DND-41 (cell line): ENCODE data around the gene CYP27B1.

Source experiments
- ATAC-seq: fragments of 200-7000 bp; cut with Tn5 transposase; 3 replicates; pipeline ENCODE4 v1.9.1; 2021; ENCODE audit warnings: low read depth; ENCODE audit not compliant: insufficient read depth
- DNase-seq: peaks from one replicate; pipeline ENCODE4 v3.0.0-alpha.2; 2020
- H2AFZ ChIP-seq: 2 replicates; pipeline ENCODE4 v1.6.0; 2012; ENCODE audit warnings: low read depth, low read length
- H3K27ac ChIP-seq: 2 replicates; pipeline ENCODE4 v1.5.1; 2012; ENCODE audit warnings: low read length, inconsistent platforms
- H3K27me3 ChIP-seq: fragments of 200-600 bp; sonication (generic); 2 replicates; pipeline ENCODE4 v1.6.0; 2012; ENCODE audit warnings: low read length, mild to moderate bottlenecking, inconsistent platforms; ENCODE audit not compliant: insufficient read depth, poor library complexity
- H3K36me3 ChIP-seq: 2 replicates; pipeline ENCODE4 v1.5.1; 2012; ENCODE audit warnings: low read length, inconsistent platforms; ENCODE audit not compliant: insufficient read depth
- H3K4me1 ChIP-seq: 2 replicates; pipeline ENCODE4 v1.5.1; 2012; ENCODE audit warnings: mild to moderate bottlenecking, low read length; ENCODE audit not compliant: insufficient read depth
- H3K4me2 ChIP-seq: 2 replicates; pipeline ENCODE4 v1.6.0; 2012; ENCODE audit warnings: mild to moderate bottlenecking, moderate library complexity, low read length, inconsistent platforms; ENCODE audit not compliant: insufficient read depth
- H3K4me3 ChIP-seq, 2 experiments: fragments of 200-600 bp in 1 of 2; shearing (Covaris generic) in 1 of 2; 2 replicates each; pipeline ENCODE4 v1.5.1; 2012 to 2016; ENCODE audit warnings: inconsistent platforms in 2 of 2, low read length in 2 of 2, mild to moderate bottlenecking in 2 of 2, low read depth in 1 of 2, moderate library complexity in 1 of 2
- H3K79me2 ChIP-seq: 2 replicates; pipeline ENCODE4 v1.6.0; 2012; ENCODE audit warnings: low read length, inconsistent platforms; ENCODE audit not compliant: insufficient read depth
- H3K9ac ChIP-seq: 2 replicates; pipeline ENCODE4 v1.6.0; 2012; ENCODE audit warnings: low read depth, mild to moderate bottlenecking, inconsistent platforms, low read length, moderate library complexity
- H3K9me3 ChIP-seq: 2 replicates; pipeline ENCODE4 v1.5.1; 2012; ENCODE audit warnings: low read length, moderate library complexity, mild to moderate bottlenecking, inconsistent platforms; ENCODE audit not compliant: insufficient read depth, severe bottlenecking
- H4K20me1 ChIP-seq: 2 replicates; pipeline ENCODE4 v1.6.0; 2012; ENCODE audit warnings: low read length; ENCODE audit not compliant: insufficient read depth
- CTCF ChIP-seq: IDR thresholded peaks from 2 replicates; pipeline ENCODE4 v1.5.1; 2012; ENCODE audit warnings: borderline replicate concordance, low read length, moderate library complexity, mild to moderate bottlenecking; ENCODE audit not compliant: poor library complexity, severe bottlenecking; ENCODE audit errors: extremely low read depth
- EZH2 ChIP-seq: IDR thresholded peaks from 3 replicates; pipeline ENCODE4 v1.6.1; 2012; ENCODE audit warnings: borderline replicate concordance, low read depth, mild to moderate bottlenecking, moderate library complexity, low read length, inconsistent platforms; ENCODE audit not compliant: severe bottlenecking

CYP27B1 gene

GRCh38 chr12:57737467-57738460 lies 29.1 kb downstream of the CYP27B1 start:
- Histone ChIP-seq H3K36me3 (peaks cover 30% of the 10 kb centered on the region), H2AFZ (no peak overlapping the region), H3K27ac (no peak overlapping the region), H3K79me2 (peaks cover 32% of the 10 kb centered on the region), H3K9ac (no peak overlapping the region), H3K4me3 (no peak overlapping the region), H3K4me2 (no peak overlapping the region), H3K4me1 (peaks cover 39% of the 10 kb centered on the region), H3K9me3 (no peaks in the 10 kb centered on the region), H3K27me3 (no peaks in the 10 kb centered on the region), H4K20me1 (peaks cover 21% of the 10 kb centered on the region)
- no peak for ATAC-seq
- DNase-seq: no peak
- TF ChIP-seq EZH2: no peak
- TF ChIP-seq CTCF: no peak

- TF ChIP-seq EZH2 (no peak), CTCF (no peak)
- DNase-seq (no peak), ATAC-seq (no peak)
- Histone ChIP-seq H2AFZ (no peak overlapping the region), H3K9me3 (no peaks in the 10 kb centered on the region), H3K27ac (no peak overlapping the region), H3K4me2 (no peak overlapping the region), H3K79me2 (peaks cover 32% of the 10 kb centered on the region), H3K4me1 (peaks cover 31% of the 10 kb centered on the region), H3K27me3 (no peaks in the 10 kb centered on the region), H3K9ac (no peak overlapping the region), H3K36me3 (peaks cover 39% of the 10 kb centered on the region), H3K4me3 (no peak overlapping the region), H4K20me1 (peaks cover 21% of the 10 kb centered on the region)
Observed at GRCh38 chr12:57736741-57737466, 30.0 kb downstream of the CYP27B1 start.

GRCh38 chr12:57735952-57736740 lies 30.7 kb downstream of the CYP27B1 start:
- DNase-seq (no peak), ATAC-seq (no peak)
- H3K4me1 ChIP-seq: peaks cover 23% of the 10 kb centered on the region
- H3K79me2 ChIP-seq: peaks cover 24% of the 10 kb centered on the region
- no peak overlapping the region for H3K27ac ChIP-seq
- peaks cover 47% of the 10 kb centered on the region for H3K36me3 ChIP-seq
- no peaks in the 10 kb centered on the region for H3K27me3 ChIP-seq
- no peaks in the 10 kb centered on the region for H3K9me3 ChIP-seq
- no peak overlapping the region for H3K4me3 ChIP-seq
- no peak overlapping the region for H2AFZ ChIP-seq
- H3K4me2 ChIP-seq: no peak overlapping the region
- H3K9ac ChIP-seq: no peak overlapping the region
- peaks cover 21% of the 10 kb centered on the region for H4K20me1 ChIP-seq
- no peak for TF ChIP-seq EZH2
- no peak for TF ChIP-seq CTCF
